Measurements from ENCODE around the gene RAMAC.
A peak's percentile ranks its signal among the peaks of the same experiment; 100 is the strongest.
"Not testable (repeated sequence)": the region's sequence is repeated elsewhere in the genome, so short reads cannot be mapped to it uniquely, and the experiment has no call there.

The RAMAC gene

GRCh38 chr15:82985688-82986441 lies at the start of gene RAMAC:
RAMAC (plus strand) TSS chr15:82986210; CDS start chr15:82989019, 2,809 bp downstream.
- DNase-seq = peak; percentile 87

DNA sequence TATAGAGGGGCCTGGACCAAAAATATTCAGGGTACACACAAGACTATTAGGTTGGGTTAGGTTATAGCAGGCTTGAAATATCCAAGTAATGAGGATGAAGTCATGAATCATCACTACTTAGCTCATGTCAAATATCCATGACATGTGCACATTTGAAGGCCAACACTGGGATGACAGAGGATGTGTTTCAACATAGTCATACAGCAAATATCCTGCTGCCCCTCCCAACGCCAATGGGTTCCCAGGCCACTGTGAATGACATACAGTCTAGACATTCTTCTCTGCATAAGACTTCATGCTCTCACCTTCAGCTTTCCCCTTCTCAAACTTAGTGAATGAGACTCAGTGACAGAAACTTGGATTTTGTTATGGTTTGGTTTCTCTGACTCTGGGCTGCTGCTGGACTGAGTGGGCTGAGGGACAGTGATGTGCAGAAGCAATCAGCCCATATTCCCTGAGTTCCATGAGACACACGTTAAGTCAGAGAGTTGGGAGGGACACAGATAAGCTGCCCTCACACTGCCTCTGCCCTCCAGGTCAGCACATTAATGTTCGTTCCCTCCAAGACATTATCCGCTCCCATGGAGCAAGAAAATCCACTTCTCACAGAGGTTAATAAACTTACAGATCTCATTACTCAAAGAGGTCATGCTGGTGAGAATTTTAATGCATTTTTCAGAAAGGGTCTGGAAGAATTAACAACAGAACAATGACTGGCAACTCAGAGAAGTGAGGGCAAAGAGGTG lies 48.9 kb upstream of the RAMAC start:
- no peak for DNase-seq

DNA sequence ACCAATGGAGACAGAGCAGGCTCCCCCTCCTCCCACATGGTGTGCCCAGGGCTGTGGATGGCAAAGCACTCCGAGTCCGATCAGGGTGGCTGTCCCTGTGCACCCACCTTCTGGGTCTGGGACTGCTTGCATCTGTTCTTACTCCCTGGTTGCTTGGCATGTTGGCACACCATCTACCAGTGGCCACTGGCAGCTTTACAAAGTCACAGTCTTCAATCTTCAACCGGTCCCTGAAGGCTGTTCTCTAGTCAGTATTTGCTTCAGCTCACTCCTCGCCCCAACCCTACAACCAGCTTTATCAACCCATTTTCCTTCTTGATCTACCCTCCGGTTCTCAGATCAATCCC lies 48.3 kb upstream of the RAMAC start:
- no peak for DNase-seq

DNA sequence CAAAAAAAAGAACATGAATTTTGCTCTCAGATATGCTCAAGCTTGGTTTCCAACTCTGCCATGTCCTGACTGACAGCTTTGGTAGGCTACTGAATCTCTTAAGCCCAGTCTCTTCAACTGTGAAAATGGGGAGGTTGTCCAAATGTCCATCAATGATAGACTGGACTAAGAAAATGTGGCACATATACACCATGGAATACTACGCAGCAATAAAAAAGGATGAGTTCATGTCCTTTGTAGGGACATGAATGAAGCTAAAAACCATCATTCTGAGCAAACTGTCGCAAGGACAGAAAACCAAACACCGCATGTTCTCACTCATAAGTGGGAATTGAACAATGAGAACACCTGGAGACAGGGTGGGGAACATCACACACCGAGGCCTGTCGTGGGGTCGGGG lies 46.3 kb upstream of the RAMAC start:
- not testable (repeated sequence) for DNase-seq

DNA sequence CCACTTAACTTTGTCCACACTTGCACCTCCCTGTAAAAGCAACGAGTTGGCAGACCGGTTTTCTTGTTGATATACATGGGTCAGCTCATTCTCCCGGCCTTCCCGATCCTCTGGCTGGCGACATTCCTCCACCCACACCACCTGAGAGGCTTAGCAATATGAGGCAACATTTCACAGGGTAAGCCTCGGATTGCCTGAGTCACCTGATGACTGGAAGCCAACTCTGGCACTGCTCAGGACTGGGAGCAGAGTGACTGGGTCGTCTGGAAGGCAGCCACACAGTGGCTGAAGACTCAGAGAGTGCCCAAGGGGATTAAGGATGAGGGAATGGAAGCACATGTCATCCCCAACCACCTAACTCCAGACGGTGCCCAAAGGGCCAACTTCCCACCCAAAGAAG lies 43.3 kb upstream of the RAMAC start:
- DNase-seq = no peak

DNA sequence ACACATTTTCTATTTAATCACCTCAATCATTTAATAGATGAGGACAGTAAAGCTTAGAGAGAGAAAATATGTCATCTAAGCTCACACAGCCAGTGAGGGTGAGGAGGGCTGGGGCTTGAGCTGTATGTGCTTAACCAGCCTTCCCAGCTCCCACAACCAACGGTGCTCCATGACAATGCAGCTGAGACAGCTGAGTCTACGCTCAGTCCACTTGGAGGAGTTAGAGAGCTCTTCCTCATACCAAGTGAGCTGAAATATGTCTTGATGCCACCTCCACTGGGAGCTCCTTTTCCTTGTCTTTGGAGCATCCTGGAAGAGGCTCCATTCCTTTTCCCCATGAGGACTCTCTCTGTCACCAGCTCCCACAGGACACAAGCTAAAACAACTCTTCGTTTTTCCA lies 42.8 kb upstream of the RAMAC start:
- no peak for DNase-seq

GRCh38 chr15:82944056-82944455 lies 42.0 kb upstream of the RAMAC start:
- no peak for DNase-seq

- no peak for DNase-seq
Observed at GRCh38 chr15:82944821-82945220, 41.2 kb upstream of the RAMAC start.

GRCh38 chr15:82945326-82945725 lies 40.7 kb upstream of the RAMAC start:
- no peak for DNase-seq

GRCh38 chr15:82946155-82946701 lies 39.8 kb upstream of the RAMAC start:
- no peak for DNase-seq

- no peak for DNase-seq
Observed at GRCh38 chr15:82950295-82950694, 35.7 kb upstream of the RAMAC start.

- DNase-seq = no peak
Observed at GRCh38 chr15:82950746-82951370, 35.2 kb upstream of the RAMAC start.

GRCh38 chr15:82951472-82952157 lies 34.4 kb upstream of the RAMAC start:
- no peak for DNase-seq

DNA sequence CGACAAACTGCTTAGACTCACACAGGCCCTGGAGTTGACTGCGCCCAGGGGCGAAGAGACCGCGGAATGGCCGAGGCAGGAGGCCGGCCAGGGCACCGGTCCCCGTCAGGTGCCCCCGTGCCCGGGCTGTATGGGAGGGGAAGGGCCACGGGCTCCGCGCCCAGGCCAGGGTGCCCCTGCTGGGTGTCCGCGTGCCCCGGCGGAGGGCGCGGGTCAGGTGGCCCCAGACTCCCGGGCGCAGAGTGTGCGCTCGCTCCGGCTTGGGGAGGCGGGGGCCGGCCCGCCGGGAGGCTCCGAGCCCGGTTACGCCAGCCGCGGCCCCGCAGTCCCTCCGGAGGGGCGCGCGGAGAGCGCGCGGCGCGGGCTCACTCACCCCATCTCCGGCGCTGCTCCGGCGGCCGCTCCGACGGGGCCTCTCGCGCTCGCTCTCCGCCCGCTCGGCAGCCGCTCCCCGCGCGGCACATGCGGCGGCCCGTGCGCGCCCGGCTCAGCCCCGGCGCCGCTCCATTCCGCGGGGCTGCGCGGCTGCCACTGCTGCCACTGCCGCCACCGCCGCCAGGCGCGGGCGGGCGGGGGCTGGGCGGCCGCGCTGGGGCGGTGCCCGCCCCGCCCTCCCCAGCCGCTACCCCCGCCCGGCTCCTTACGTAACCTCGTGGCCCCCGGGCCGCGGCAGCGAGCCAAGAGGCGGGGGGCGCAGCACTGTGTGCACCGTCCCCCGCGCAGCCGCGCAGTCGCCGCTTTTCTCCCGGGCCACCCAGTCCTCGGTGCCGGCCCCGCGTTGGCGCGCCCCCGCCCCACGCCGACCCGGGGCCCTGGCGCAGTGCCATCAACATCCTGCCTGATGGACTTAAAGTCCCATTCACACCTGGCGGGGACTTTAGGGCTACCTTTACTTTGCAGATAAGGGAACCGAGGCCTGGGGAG lies 33.6 kb upstream of the RAMAC start, which contains the start of gene HOMER2:
Gene HOMER2 (minus strand): TSS at position 563 of the 924 bp plus-strand sequence. CDS start 185 bp downstream, at position 378.
- DNase-seq = no peak

DNA sequence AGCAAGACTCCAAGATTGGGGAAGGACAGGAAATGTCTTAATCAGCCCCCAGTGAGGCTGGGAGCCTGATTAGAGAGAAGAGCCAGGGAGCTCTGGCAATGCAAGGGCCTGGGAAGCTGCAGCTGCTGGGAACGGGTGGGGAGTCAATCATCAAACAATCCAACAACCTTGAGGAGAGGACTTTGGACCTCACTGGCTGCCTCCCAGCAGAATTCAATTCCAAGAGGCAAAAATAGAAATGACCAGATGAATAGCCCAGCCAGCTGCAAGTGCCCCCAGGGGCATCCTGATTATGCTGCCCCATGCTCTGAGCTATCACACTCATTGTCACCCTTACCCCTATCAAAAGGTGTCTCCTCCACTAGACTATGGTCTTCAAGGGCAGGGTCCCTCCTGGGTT lies 27.4 kb upstream of the RAMAC start:
- DNase-seq = no peak

DNA sequence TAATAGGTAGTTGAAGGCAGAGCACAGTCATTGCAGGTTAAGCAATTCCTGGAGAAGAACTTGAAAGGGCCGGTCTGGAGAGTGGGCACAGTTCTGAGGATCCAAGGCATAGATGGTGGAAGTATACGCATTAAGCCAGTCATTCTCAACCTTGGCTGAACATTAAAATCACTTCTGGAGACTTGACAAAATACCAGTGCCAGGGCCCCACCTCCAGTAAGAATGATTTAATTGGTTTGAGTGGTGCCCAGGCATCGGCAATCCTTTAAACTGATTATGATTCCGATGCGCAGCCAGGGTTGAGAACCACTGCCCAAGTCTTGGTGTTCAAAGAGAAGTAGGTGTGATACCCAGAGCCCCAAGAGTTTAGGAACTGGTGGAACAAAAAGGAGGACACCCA lies 26.6 kb upstream of the RAMAC start:
- DNase-seq = no peak

DNA sequence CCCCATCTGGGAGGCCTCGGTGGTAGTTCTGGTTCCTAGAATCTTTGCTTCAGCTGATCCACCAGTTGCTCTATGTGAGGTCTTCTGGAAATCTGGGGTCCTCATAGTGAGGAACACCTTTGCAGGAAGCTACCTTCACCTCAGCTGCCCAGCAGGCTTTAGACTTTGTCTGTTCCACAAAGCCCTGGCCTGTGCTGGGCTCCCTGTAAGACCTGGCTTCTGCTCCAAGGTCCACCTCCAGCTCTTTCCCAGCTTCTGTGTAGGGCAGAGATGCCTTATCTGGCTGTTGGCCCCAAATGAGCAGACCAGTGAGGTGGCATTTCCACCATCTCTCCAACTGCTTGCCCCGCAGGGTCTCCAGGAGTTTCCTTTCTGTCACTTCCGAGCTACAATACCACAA lies 25.2 kb upstream of the RAMAC start:
- no peak for DNase-seq

- DNase-seq = no peak
Observed at GRCh38 chr15:82963471-82964341, 22.3 kb upstream of the RAMAC start.

DNA sequence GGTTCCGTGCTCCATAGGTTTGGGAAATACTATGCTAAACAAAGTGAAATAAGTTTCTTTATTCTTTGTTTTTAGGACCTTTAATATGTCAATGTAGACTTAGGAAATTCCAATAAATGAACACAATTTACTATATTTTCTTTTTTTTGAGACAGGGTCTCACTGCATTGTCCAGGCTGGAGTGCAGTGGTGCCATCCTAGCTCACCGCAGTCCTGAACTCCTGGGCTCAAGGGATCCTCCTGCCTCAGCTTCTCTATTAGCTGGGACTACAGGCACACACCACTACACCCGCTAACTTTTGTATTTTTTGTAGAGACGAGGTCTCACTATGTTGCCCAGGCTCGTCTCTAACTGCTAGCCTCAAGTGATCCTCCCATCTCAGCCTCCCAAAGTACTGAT lies 21.1 kb upstream of the RAMAC start:
- DNase-seq = no peak

DNA sequence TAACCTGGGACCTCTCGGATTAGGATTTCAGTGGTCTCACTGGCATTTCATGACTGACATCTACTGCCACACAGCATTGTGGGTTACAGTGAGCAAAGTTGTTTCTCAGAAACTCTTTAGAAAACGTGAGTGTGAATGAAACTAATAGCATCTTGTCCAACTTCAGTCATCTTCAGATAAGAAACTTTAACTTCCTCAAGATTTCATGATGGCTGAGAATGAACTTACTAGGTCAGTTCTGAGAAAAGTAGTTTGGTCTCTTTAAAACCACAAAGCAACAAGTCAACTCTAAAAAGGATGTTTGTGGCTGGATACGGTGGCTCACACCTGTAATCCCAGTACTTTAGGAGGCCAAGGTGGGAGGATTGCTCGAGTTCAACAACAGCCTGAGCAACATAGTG lies 19.3 kb upstream of the RAMAC start:
- DNase-seq = no peak

DNA sequence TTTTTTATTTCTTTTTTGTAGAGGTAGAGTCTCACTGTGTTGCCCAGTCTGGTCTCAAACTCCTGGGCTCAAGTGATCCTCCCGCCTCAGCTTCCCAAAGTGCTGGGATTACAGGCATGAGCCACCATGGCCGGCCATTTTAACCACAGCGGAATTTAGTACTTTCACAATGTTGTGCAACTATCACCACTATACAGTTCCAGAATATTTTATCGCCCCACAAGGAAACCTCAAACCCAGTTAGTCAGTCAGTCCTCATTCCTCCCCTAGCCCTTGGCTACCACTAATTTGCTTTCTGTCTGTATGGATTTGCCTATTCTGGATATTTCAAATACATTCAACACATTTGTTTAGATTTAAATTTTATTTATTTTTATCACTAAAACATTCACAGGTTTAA lies 17.9 kb upstream of the RAMAC start:
- DNase-seq = no peak
